Activated CD8-positive, alpha-beta T cell treated with anti-CD3 and anti-CD28 coated beads for 36 hours (primary cell): ENCODE data around the gene DLL4. TPM values are rescaled to one million over a fixed set of nuclear protein-coding genes. Genes with fewer than 3 reads are reported as not detected.

Experiments used
- ATAC-seq: fragments of 200-7000 bp; cut with Tn5 transposase; one replicate; pipeline ENCODE4 v1.10.0; 2021; ENCODE audit warnings: mild to moderate bottlenecking, moderate library complexity
- CTCF ChIA-PET: fragments of 350-600 bp; sonication (Branson Sonifier 250); formaldehyde crosslinking; loops from one replicate; lab custom pipeline; 2021; ENCODE audit warnings: antibody characterized with exemption; lab: Charles Lee
- POLR2A ChIA-PET: fragments of 350-600 bp; sonication (Branson Sonifier 250); formaldehyde crosslinking; loops from one replicate; lab custom pipeline; 2021; ENCODE audit warnings: antibody characterized with exemption; lab: Charles Lee
- DNase-seq: peaks from one replicate; pipeline ENCODE4 v3.0.0-alpha.2; 2020
- H3K27ac Mint-ChIP-seq: one replicate; pipeline ENCODE4 v1.8.0; 2021; ENCODE audit warnings: mild to moderate bottlenecking, mixed read lengths
- H3K27me3 Mint-ChIP-seq: one replicate; pipeline ENCODE4 v1.8.0; 2021; ENCODE audit warnings: mixed read lengths
- H3K36me3 Mint-ChIP-seq: one replicate; pipeline ENCODE4 v1.8.0; 2021; ENCODE audit warnings: low read depth, mixed read lengths
- H3K4me1 Mint-ChIP-seq: one replicate; pipeline ENCODE4 v1.8.0; 2021; ENCODE audit warnings: low read depth, mixed read lengths
- H3K4me3 Mint-ChIP-seq: one replicate; pipeline ENCODE4 v1.8.0; 2021; ENCODE audit warnings: mild to moderate bottlenecking, moderate library complexity, mixed read lengths
- H3K9me3 Mint-ChIP-seq: one replicate; pipeline ENCODE4 v1.8.0; 2021; ENCODE audit warnings: mixed read lengths
- CTCF ChIP-seq: fragments of 200-600 bp; IDR thresholded peaks from one replicate; pipeline ENCODE4 v1.8.0; 2022; ENCODE audit warnings: antibody characterized with exemption, mild to moderate bottlenecking
- intact Hi-C: fragments of 100-400 bp; cut with micrococcal nuclease; formaldehyde crosslinking; loops from one replicate; pipeline ENCODE4 v1.10.0; 2022
- total RNA-seq, 2 experiments: library from RNA; stranded (reverse); gene quantifications; one replicate each; pipeline ENCODE4 v1.2.3, GENCODE V29; 2021

Gene DLL4
- total RNA-seq, 2 experiments from 2014 or later, result not detected

DNA sequence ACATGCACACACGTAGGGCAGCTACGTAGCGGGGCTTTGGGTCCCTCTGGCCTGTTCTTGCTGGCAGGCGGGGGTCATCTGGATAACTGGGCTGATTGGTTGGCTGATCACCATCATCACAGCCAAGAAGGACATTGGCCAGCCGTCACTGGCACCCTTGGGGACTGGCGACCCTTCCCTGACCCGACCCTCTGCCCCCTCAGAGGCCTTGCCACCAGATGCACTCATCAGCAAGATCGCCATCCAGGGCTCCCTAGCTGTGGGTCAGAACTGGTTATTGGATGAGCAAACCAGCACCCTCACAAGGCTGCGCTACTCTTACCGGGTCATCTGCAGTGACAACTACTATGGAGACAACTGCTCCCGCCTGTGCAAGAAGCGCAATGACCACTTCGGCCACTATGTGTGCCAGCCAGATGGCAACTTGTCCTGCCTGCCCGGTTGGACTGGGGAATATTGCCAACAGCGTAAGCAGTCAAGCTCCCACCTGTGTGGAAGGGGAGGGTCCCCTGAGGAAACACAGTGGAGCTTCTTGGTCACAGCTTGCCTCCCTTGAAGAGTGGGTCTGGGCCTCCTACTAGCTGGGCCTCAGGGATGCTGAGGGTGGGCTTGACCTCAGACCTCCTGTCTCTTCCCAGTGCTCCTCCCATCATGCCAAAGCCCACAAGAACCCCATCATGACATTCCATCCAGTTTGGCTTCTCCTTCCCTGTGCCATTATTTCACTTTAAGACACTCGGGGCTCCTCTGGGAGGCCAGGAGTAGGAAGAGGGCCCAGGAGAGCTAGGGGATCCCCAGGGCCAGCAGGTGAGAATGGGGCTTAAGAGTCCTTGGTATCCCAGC, 2.4 kb downstream of the DLL4 start:
- CTCF ChIA-PET, result interaction anchor here (1.2 to 10.1 kb wide), 14 partner anchors 9 to 254 kb away, joined by 3 to 133 read pairs (median 8); partner anchors contain the start of gene CHAC1
- no peak overlapping the region for H3K27ac Mint-ChIP-seq
- TF ChIP-seq CTCF, result no peak
- peaks cover 48% of the 10 kb centered on the region for H3K27me3 Mint-ChIP-seq
- ATAC-seq (no peak), DNase-seq (no peak)
- intact Hi-C loops, result no loop called here
- H3K4me1 Mint-ChIP-seq, result peaks cover 42% of the 10 kb centered on the region
- no peaks in the 10 kb centered on the region for H3K9me3 Mint-ChIP-seq
- no peak overlapping the region for H3K4me3 Mint-ChIP-seq
- no peaks in the 10 kb centered on the region for H3K36me3 Mint-ChIP-seq
- POLR2A ChIA-PET, result interaction anchor here (0.6 to 6.6 kb wide), 4 partner anchors 10 to 394 kb away, joined by 3 to 43 read pairs (median 3); no protein-coding TSS in a partner anchor

- no peak for TF ChIP-seq CTCF
- Mint-ChIP-seq H3K4me1 (peaks cover 36% of the 10 kb centered on the region), H3K27ac (no peak overlapping the region), H3K36me3 (no peaks in the 10 kb centered on the region), H3K27me3 (peaks cover 42% of the 10 kb centered on the region), H3K4me3 (no peak overlapping the region), H3K9me3 (no peaks in the 10 kb centered on the region)
- intact Hi-C loops, result no loop called here
- peak; percentile 41 for DNase-seq
- no peak for ATAC-seq
- POLR2A ChIA-PET, result interaction anchor here (6.6 kb wide), 1 partner anchor 9 kb away, joined by 43 read pairs; no protein-coding TSS in a partner anchor
- CTCF ChIA-PET, result interaction anchor here (1.6 to 10.1 kb wide), 3 partner anchors 9 to 59 kb away, joined by 6 to 133 read pairs (median 106); no protein-coding TSS in a partner anchor
Measured at GRCh38 chr15:40932156-40932555, 3.0 kb downstream of the DLL4 start.

DNA sequence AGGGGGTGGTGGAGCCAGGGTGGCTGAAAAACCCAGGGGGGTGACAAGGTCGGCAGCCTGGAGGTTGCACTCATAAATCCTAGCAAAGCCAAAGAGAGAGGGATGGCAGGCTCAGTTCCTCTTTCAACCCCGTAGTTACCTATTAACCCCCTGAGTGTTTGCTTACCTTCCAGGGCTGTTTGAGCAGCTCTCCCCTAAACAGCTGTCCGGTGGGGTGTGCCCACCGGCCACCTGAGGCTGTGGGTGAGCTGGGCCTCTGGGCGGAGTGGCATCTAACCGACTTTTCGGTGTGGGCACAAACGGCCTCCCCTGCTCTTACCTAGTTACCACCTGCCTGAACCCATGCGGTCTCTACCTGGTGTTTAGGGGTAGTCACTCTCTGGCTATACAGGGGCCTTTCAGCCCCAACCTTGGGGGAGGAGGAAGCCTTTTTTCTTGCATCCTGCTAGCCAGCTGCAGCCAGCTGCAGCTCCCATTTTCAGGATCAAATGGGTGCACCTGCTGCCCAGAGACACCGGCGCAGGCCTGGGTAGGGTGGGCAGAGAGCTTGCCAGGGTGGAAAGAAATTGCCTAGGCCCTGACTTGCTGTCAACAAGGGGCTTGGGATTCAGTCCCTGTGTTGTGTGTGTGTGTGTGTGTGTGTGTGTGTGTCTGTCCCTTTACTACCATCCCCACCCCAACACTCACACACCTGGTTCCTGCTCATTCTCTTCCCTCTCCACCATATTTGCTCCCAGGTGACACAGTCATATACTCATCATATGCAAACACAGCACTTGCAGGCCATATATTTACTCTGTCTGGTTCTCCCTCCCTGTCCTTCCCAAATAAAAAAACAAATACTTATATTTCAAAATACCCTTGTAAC, 3.7 kb downstream of the DLL4 start:
- no peaks in the 10 kb centered on the region for H3K9me3 Mint-ChIP-seq
- POLR2A ChIA-PET, result no interaction called here
- H3K4me1 Mint-ChIP-seq, result peaks cover 32% of the 10 kb centered on the region
- H3K36me3 Mint-ChIP-seq, result no peaks in the 10 kb centered on the region
- ATAC-seq, result no peak
- TF ChIP-seq CTCF, result no peak
- DNase-seq, result no peak
- no peak overlapping the region for H3K27ac Mint-ChIP-seq
- H3K27me3 Mint-ChIP-seq, result peaks cover 38% of the 10 kb centered on the region
- intact Hi-C loops, result no loop called here
- CTCF ChIA-PET, result interaction anchor here (7.2 to 10.1 kb wide), 2 partner anchors 8 to 27 kb away, joined by 106 to 133 read pairs; no protein-coding TSS in a partner anchor
- no peak overlapping the region for H3K4me3 Mint-ChIP-seq

GRCh38 chr15:40933517-40933902, 4.4 kb downstream of the DLL4 start:
- CTCF ChIA-PET, result interaction anchor here (7.2 kb wide), 1 partner anchor 7 kb away, joined by 106 read pairs; no protein-coding TSS in a partner anchor
- no peak overlapping the region for H3K27ac Mint-ChIP-seq
- H3K36me3 Mint-ChIP-seq, result no peaks in the 10 kb centered on the region
- H3K4me1 Mint-ChIP-seq, result peaks cover 28% of the 10 kb centered on the region
- no peak for TF ChIP-seq CTCF
- no peak for ATAC-seq
- DNase-seq, result no peak
- H3K27me3 Mint-ChIP-seq, result peaks cover 34% of the 10 kb centered on the region
- H3K4me3 Mint-ChIP-seq, result no peak overlapping the region
- POLR2A ChIA-PET, result no interaction called here
- intact Hi-C loops, result no loop called here
- no peaks in the 10 kb centered on the region for H3K9me3 Mint-ChIP-seq
